HEK293 (cell line): ENCODE results near the gene SRGN.

Experiments used
- CTCF ChIA-PET: fragments of 350-600 bp; formaldehyde crosslinking; extraction: SDS; loops from one replicate; lab custom pipeline; 2021; ENCODE audit warnings: antibody characterized with exemption; lab: Yijun Ruan, JAX
- POLR2A ChIA-PET: fragments of 300-600 bp; formaldehyde crosslinking; extraction: SDS; loops from one replicate; lab custom pipeline; 2020; ENCODE audit warnings: antibody characterized with exemption, inconsistent platforms; lab: Yijun Ruan, JAX
- H3K27ac ChIP-seq: fragments of 200-500 bp; sonication (Bioruptor generic); 2 replicates; pipeline ENCODE4 v1.5.1; 2014; ENCODE audit warnings: low read depth, low read length, control low read depth, inconsistent platforms; ENCODE audit errors: extremely low read depth
- H3K36me3 ChIP-seq, 2 experiments: fragments of 200-500 bp in 1 of 2; sonication (Bioruptor generic) in 1 of 2; 1 replicate in 1 of 2; 2 replicates in 1 of 2; pipeline ENCODE4 v1.5.1; 2014 to 2017; ENCODE audit warnings: inconsistent platforms in 2 of 2, low read length in 2 of 2; ENCODE audit not compliant: control insufficient read depth in 2 of 2, insufficient read depth in 1 of 2
- H3K4me1 ChIP-seq: fragments of 200-500 bp; sonication (Bioruptor generic); 2 replicates; pipeline ENCODE4 v1.5.1; 2014; ENCODE audit warnings: mild to moderate bottlenecking, low read length, inconsistent platforms; ENCODE audit not compliant: control insufficient read depth, insufficient read depth
- H3K4me3 ChIP-seq: 2 replicates; pipeline ENCODE4 v1.5.1; 2011; ENCODE audit warnings: low read depth, mild to moderate bottlenecking, control low read depth, low read length, moderate library complexity
- H3K9me3 ChIP-seq: fragments of 200-500 bp; sonication (Bioruptor generic); 2 replicates; pipeline ENCODE4 v1.5.1; 2014; ENCODE audit warnings: low read depth, low read length, inconsistent platforms; ENCODE audit not compliant: control insufficient read depth, insufficient read depth
- GLI4 ChIP-seq: fragments of 450-650 bp; formaldehyde crosslinking; IDR thresholded peaks from 2 replicates; pipeline ENCODE4 v1.5.1; 2016; ENCODE audit warnings: missing biosample characterization, missing genetic modification characterization
- MYNN ChIP-seq: fragments of 450-650 bp; formaldehyde crosslinking; IDR thresholded peaks from 2 replicates; pipeline ENCODE4 v1.5.1; 2016; ENCODE audit warnings: missing biosample characterization, missing genetic modification characterization, borderline replicate concordance
- OSR2 ChIP-seq: fragments of 450-650 bp; formaldehyde crosslinking; IDR thresholded peaks from 2 replicates; pipeline ENCODE4 v1.5.1; 2016; ENCODE audit warnings: missing biosample characterization, missing genetic modification characterization
- PRDM1 ChIP-seq: fragments of 450-650 bp; formaldehyde crosslinking; IDR thresholded peaks from 2 replicates; pipeline ENCODE4; 2016; ENCODE audit warnings: missing biosample characterization, missing genetic modification characterization
- WT1 ChIP-seq: fragments of 450-650 bp; formaldehyde crosslinking; IDR thresholded peaks from 2 replicates; pipeline ENCODE4 v1.5.1; 2016; ENCODE audit warnings: missing biosample characterization, missing genetic modification characterization
- YY2 ChIP-seq: fragments of 450-650 bp; formaldehyde crosslinking; IDR thresholded peaks from 2 replicates; pipeline ENCODE4 v1.5.1; 2016; ENCODE audit warnings: missing biosample characterization, missing genetic modification characterization
- ZBTB44 ChIP-seq: fragments of 450-650 bp; IDR thresholded peaks from 2 replicates; pipeline ENCODE4 v1.5.1; 2018; ENCODE audit warnings: missing biosample characterization, mild to moderate bottlenecking, missing genetic modification characterization
- ZFP3 ChIP-seq: fragments of 450-650 bp; formaldehyde crosslinking; IDR thresholded peaks from 2 replicates; pipeline ENCODE4 v1.5.1; 2016; ENCODE audit warnings: low read depth, missing biosample characterization, missing genetic modification characterization
- ZFP69B ChIP-seq: fragments of 450-650 bp; formaldehyde crosslinking; IDR thresholded peaks from 2 replicates; pipeline ENCODE4 v1.5.1; 2016; ENCODE audit warnings: missing biosample characterization, missing genetic modification characterization
- ZNF121 ChIP-seq: fragments of 450-650 bp; formaldehyde crosslinking; IDR thresholded peaks from 2 replicates; pipeline ENCODE4 v1.5.1; 2016; ENCODE audit warnings: missing biosample characterization, missing genetic modification characterization
- ZNF184 ChIP-seq: fragments of 450-650 bp; IDR thresholded peaks from 2 replicates; pipeline ENCODE4 v1.5.1; 2018; ENCODE audit warnings: missing biosample characterization, mild to moderate bottlenecking, missing genetic modification characterization
- ZNF211 ChIP-seq: fragments of 450-650 bp; formaldehyde crosslinking; IDR thresholded peaks from 2 replicates; pipeline ENCODE4 v1.5.1; 2016; ENCODE audit warnings: low read depth, missing biosample characterization, missing genetic modification characterization
- ZNF223 ChIP-seq: fragments of 450-650 bp; formaldehyde crosslinking; IDR thresholded peaks from 2 replicates; pipeline ENCODE4 v1.5.1; 2016; ENCODE audit warnings: missing biosample characterization, missing genetic modification characterization
- ZNF266 ChIP-seq: fragments of 450-650 bp; formaldehyde crosslinking; IDR thresholded peaks from 2 replicates; pipeline ENCODE4 v1.5.1; 2016; ENCODE audit warnings: missing biosample characterization, missing genetic modification characterization, low read depth
- ZNF335 ChIP-seq: fragments of 450-650 bp; formaldehyde crosslinking; conservative IDR thresholded peaks from 2 replicates; pipeline ENCODE4 v1.5.1; 2016; ENCODE audit warnings: missing biosample characterization, missing genetic modification characterization
- ZNF350 ChIP-seq: fragments of 450-650 bp; formaldehyde crosslinking; IDR thresholded peaks from 2 replicates; pipeline ENCODE4 v1.5.0; 2017; ENCODE audit warnings: missing biosample characterization, mild to moderate bottlenecking, missing genetic modification characterization
- ZNF354C ChIP-seq: fragments of 450-650 bp; formaldehyde crosslinking; IDR thresholded peaks from 2 replicates; pipeline ENCODE4 v1.5.1; 2016; ENCODE audit warnings: missing biosample characterization, missing genetic modification characterization, low read depth, borderline replicate concordance
- ZNF366 ChIP-seq: fragments of 450-650 bp; formaldehyde crosslinking; conservative IDR thresholded peaks from 2 replicates; pipeline ENCODE4 v1.5.1; 2016; ENCODE audit warnings: missing biosample characterization, missing genetic modification characterization
- ZNF391 ChIP-seq: fragments of 450-650 bp; formaldehyde crosslinking; IDR thresholded peaks from 2 replicates; pipeline ENCODE4 v1.5.1; 2016; ENCODE audit warnings: low read depth, missing biosample characterization, missing genetic modification characterization, borderline replicate concordance
- ZNF544 ChIP-seq: fragments of 450-650 bp; formaldehyde crosslinking; IDR thresholded peaks from 2 replicates; pipeline ENCODE4 v1.5.0; 2017; ENCODE audit warnings: missing biosample characterization, missing genetic modification characterization
- ZNF658 ChIP-seq: fragments of 450-650 bp; formaldehyde crosslinking; IDR thresholded peaks from 2 replicates; pipeline ENCODE4; 2016; ENCODE audit warnings: missing biosample characterization, missing genetic modification characterization
- ZNF843 ChIP-seq: fragments of 450-650 bp; formaldehyde crosslinking; IDR thresholded peaks from 2 replicates; pipeline ENCODE4 v1.5.1; 2016; ENCODE audit warnings: missing biosample characterization, missing genetic modification characterization
- ZSCAN23 ChIP-seq: fragments of 450-650 bp; formaldehyde crosslinking; IDR thresholded peaks from 2 replicates; pipeline ENCODE4 v1.5.1; 2016; ENCODE audit warnings: missing biosample characterization, missing genetic modification characterization
- TF ChIP-seq, protein P1 (sequence below): fragments of 450-650 bp; formaldehyde crosslinking; conservative IDR thresholded peaks from 2 replicates; pipeline ENCODE4 v1.5.1; 2016; ENCODE audit warnings: low read depth, missing biosample characterization, missing genetic modification characterization
- TF ChIP-seq, protein P2 (sequence below): fragments of 450-650 bp; formaldehyde crosslinking; IDR thresholded peaks from 2 replicates; pipeline ENCODE4 v1.5.1; 2016; ENCODE audit warnings: missing biosample characterization, missing genetic modification characterization

SRGN gene

DNA sequence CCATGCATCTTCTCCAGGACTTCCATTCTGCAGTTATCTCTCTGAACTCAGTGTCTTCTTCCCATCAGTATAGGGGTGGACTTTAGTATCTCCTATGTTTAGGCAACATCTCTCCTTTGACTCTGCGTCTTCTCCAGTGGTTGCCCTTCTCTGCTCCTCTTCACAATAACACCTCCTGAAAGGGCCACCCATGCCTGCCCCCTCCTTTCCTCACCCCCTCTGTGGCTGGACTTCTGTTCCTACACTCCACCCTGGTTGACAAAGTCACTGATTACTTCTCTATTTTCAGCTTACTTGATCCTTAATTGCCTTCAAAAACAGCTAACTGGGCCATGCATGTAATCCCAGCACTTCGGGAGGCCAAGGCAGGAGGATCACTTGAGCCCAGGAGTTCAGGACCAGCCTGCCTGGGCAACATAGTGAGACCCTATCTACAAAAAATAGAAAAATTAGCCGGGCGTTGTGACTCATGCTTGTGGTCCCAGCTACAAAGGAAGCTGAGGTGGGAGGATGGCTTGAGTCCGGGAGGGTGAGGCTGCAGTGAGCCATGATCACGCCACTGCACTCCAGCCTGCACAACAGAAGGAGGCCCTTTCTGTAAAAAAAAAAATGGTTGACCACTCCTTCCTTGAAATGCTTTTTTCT lies 13.7 kb downstream of the SRGN start:
- CTCF ChIA-PET: no interaction called here
- Histone ChIP-seq H3K36me3 (no peaks in the 10 kb centered on the region), H3K4me1 (no peaks in the 10 kb centered on the region), H3K27ac (no peak overlapping the region), H3K9me3 (no peaks in the 10 kb centered on the region), H3K4me3 (no peak overlapping the region)
- POLR2A ChIA-PET: no interaction called here
- TF ChIP-seq ZFP3 (tag by site-specific recombination) (no peak), GLI4 (tag by site-specific recombination) (no peak), ZNF121 (0 out of 2 replicates have a peak, but pooled peaks have one; percentile 42), ZNF391 (tag by site-specific recombination) (no peak)

DNA sequence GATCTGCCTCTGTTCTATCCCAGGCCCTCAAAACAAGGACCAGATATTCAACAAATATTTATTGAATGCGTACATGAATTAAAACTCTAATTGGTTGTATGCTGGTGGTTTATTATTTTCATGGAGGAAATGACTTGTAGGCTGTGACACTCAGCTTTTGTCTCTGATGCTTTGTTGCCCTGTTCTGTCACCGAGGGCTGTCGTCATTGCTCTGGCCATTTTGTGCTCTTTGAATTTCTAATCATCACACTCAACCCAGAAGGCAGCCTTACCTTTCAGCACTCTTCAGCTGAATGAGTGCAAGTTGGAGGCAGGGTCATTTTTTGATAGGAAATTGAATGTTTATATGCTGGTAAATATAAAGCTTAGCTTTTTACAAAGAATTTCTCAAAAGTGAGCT lies 14.5 kb downstream of the SRGN start:
- POLR2A ChIA-PET: no interaction called here
- Histone ChIP-seq H3K9me3 (no peaks in the 10 kb centered on the region), H3K4me1 (no peaks in the 10 kb centered on the region), H3K36me3 (no peaks in the 10 kb centered on the region), H3K4me3 (no peak overlapping the region), H3K27ac (no peak overlapping the region)
- CTCF ChIA-PET: interaction anchor here (1.0 to 2.0 kb wide), 2 partner anchors 8 kb away, joined by 3 to 12 read pairs; no protein-coding TSS in a partner anchor
- TF ChIP-seq ZSCAN23 (tag by site-specific recombination) (no peak), ZNF843 (tag by site-specific recombination) (no peak), ZNF211 (tag by site-specific recombination) (no peak), ZNF350 (no peak), OSR2 (tag by site-specific recombination) (no peak), WT1 (tag by site-specific recombination) (no peak), PRDM1 (tag by site-specific recombination) (no peak), ZNF223 (tag by site-specific recombination) (no peak), ZNF335 (tag by site-specific recombination) (no peak)
- TF ChIP-seq, protein P1, sequence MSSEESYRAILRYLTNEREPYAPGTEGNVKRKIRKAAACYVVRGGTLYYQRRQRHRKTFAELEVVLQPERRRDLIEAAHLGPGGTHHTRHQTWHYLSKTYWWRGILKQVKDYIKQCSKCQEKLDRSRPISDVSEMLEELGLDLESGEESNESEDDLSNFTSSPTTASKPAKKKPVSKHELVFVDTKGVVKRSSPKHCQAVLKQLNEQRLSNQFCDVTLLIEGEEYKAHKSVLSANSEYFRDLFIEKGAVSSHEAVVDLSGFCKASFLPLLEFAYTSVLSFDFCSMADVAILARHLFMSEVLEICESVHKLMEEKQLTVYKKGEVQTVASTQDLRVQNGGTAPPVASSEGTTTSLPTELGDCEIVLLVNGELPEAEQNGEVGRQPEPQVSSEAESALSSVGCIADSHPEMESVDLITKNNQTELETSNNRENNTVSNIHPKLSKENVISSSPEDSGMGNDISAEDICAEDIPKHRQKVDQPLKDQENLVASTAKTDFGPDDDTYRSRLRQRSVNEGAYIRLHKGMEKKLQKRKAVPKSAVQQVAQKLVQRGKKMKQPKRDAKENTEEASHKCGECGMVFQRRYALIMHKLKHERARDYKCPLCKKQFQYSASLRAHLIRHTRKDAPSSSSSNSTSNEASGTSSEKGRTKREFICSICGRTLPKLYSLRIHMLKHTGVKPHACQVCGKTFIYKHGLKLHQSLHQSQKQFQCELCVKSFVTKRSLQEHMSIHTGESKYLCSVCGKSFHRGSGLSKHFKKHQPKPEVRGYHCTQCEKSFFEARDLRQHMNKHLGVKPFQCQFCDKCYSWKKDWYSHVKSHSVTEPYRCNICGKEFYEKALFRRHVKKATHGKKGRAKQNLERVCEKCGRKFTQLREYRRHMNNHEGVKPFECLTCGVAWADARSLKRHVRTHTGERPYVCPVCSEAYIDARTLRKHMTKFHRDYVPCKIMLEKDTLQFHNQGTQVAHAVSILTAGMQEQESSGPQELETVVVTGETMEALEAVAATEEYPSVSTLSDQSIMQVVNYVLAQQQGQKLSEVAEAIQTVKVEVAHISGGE (tag by site-specific recombination): no peak

DNA sequence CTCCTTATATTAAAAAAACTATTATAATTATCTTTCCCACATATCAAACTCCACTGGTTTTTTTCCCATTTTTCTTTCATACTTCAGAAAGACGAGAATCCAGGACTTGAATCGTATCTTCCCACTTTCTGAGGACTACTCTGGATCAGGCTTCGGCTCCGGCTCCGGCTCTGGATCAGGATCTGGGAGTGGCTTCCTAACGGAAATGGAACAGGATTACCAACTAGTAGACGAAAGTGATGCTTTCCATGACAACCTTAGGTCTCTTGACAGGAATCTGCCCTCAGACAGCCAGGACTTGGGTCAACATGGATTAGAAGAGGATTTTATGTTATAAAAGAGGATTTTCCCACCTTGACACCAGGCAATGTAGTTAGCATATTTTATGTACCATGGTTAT lies 15.9 kb downstream of the SRGN start:
- H3K36me3 ChIP-seq: no peaks in the 10 kb centered on the region
- ChIA-PET CTCF (interaction anchor here (2.0 kb wide), 1 partner anchor 10 kb away, joined by 12 read pairs; no protein-coding TSS in a partner anchor), POLR2A (no interaction called here)
- H3K9me3 ChIP-seq: no peaks in the 10 kb centered on the region
- no peak overlapping the region for H3K27ac ChIP-seq
- H3K4me3 ChIP-seq: no peak overlapping the region
- H3K4me1 ChIP-seq: no peaks in the 10 kb centered on the region
- TF ChIP-seq ZNF184 (tag by site-specific recombination): no peak
- TF ChIP-seq YY2 (tag by site-specific recombination): no peak
- TF ChIP-seq ZNF266: no peak
- no peak for TF ChIP-seq ZNF354C (tag by site-specific recombination)
- TF ChIP-seq ZNF366 (tag by site-specific recombination): no peak
- no peak for TF ChIP-seq ZNF544 (tag by site-specific recombination)
- TF ChIP-seq ZFP69B (tag by site-specific recombination): no peak
- TF ChIP-seq, protein P2, sequence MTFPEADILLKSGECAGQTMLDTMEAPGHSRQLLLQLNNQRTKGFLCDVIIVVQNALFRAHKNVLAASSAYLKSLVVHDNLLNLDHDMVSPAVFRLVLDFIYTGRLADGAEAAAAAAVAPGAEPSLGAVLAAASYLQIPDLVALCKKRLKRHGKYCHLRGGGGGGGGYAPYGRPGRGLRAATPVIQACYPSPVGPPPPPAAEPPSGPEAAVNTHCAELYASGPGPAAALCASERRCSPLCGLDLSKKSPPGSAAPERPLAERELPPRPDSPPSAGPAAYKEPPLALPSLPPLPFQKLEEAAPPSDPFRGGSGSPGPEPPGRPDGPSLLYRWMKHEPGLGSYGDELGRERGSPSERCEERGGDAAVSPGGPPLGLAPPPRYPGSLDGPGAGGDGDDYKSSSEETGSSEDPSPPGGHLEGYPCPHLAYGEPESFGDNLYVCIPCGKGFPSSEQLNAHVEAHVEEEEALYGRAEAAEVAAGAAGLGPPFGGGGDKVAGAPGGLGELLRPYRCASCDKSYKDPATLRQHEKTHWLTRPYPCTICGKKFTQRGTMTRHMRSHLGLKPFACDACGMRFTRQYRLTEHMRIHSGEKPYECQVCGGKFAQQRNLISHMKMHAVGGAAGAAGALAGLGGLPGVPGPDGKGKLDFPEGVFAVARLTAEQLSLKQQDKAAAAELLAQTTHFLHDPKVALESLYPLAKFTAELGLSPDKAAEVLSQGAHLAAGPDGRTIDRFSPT (tag by site-specific recombination): no peak
- TF ChIP-seq MYNN (tag by site-specific recombination): no peak
- TF ChIP-seq ZBTB44: no peak
- TF ChIP-seq ZNF658 (tag by site-specific recombination): no peak
